ENCODE measurements around the gene GOT1. TPM values are rescaled to one million over a fixed set of nuclear protein-coding genes. Genes with fewer than 3 reads are reported as not detected.

The GOT1 gene
- total and polyA plus RNA-seq, 2 of the 8 experiments (the other 6 are each of a cell fraction or from before 2014, with no cell fraction given), result 16.7 to 47.0 TPM

DNA sequence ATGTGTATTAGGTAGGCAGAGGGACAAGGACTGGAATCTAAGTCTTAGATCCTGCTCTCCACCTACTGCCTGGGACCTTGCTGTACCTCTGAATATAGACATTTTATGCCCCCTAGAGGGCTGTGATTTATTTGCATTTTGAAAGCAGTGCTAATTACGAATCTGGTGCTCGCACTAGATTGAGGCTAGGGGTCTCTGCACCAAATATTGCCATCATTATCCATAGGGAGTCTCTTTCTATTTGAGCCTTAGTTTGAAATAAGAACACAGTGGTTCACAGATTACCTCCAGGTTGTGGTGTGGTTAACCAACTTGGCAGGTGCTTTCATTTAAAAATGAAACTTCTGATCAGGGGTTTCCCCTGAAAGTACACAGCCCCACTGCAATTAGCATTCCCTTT, 59.4 kb downstream of the GOT1 start (continued):
- TF ChIP-seq, protein P1, sequence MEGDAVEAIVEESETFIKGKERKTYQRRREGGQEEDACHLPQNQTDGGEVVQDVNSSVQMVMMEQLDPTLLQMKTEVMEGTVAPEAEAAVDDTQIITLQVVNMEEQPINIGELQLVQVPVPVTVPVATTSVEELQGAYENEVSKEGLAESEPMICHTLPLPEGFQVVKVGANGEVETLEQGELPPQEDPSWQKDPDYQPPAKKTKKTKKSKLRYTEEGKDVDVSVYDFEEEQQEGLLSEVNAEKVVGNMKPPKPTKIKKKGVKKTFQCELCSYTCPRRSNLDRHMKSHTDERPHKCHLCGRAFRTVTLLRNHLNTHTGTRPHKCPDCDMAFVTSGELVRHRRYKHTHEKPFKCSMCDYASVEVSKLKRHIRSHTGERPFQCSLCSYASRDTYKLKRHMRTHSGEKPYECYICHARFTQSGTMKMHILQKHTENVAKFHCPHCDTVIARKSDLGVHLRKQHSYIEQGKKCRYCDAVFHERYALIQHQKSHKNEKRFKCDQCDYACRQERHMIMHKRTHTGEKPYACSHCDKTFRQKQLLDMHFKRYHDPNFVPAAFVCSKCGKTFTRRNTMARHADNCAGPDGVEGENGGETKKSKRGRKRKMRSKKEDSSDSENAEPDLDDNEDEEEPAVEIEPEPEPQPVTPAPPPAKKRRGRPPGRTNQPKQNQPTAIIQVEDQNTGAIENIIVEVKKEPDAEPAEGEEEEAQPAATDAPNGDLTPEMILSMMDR (IDR thresholded peaks at IDR 0.05; ENCODE audit: control extremely low read depth in 1 of 3, insufficient read depth in 1 of 3, low read depth in 1 of 3, low read length in 3 of 3), result peak in 2 of 3 experiments; percentile 49 to 61; a peak in 3 of 4 replicates
- TF ChIP-seq CBX8 (IDR thresholded peaks at IDR 0.05; ENCODE audit: borderline replicate concordance, low read depth, low read length) (no peak), TAF1 (IDR thresholded peaks at IDR 0.05; ENCODE audit: low read depth, low read length) (no peak), BRCA1 (IDR thresholded peaks at IDR 0.05; ENCODE audit: low read depth, low read length) (no peak), HDAC2 (IDR thresholded peaks at IDR 0.05; ENCODE audit: borderline replicate concordance in 1 of 2, low read depth in 2 of 2, low read length in 2 of 2) (no peak), PHF8 (conservative IDR thresholded peaks at IDR 0.05; ENCODE audit: low read depth, low read length) (no peak)

Measured in H1 (cell line).